HuH-7 (cell line): ENCODE data around the gene CERS4.
"Not testable (repeated sequence)": the region's sequence is repeated elsewhere in the genome, so short reads cannot be mapped to it uniquely, and the experiment has no call there.

Source experiments
- DNase-seq: peaks from one replicate; pipeline ENCODE4 v3.0.0; 2011; ENCODE audit warnings: low spot score

The CERS4 gene

DNA sequence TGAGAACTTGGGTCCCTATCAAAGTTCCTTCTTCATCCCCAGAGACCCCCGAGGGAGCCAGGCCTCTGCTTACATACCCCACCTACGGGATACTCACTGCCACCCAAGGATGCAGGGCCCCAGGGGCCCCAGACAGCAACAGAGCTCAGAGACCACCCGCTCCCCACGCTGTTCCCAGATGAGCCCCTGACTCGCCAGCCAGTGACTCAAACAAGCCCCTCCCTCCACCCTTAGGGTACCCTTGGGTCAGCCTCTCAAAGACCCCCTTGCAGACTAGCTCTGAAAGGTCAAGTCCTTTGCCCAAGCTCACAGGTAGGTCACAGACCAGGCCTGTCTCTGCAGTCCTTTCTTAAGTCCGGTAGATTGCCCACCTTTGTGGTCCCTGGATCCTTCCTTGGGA, 53.3 kb downstream of the CERS4 start:
- no peak for DNase-seq

DNA sequence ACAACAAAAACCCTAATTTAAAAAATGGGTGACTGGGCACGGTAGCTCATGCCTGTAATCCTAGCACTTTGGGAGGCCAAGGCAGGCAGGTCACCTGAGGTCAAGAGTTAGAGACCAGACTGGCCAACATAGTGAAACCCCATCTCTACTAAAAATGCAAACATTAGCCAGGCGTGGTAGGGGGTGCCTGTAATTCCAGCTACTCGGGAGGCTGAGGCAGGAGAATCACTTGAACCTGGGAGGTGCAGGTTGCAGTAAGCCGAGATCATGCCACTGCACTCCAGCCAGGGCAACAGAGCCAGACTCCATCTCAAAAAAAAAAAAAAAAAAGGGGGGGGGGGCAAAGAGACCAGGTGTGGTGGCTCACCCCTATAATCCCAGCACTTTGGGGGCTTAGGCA, 55.1 kb downstream of the CERS4 start:
- DNase-seq, result not testable (repeated sequence)

DNA sequence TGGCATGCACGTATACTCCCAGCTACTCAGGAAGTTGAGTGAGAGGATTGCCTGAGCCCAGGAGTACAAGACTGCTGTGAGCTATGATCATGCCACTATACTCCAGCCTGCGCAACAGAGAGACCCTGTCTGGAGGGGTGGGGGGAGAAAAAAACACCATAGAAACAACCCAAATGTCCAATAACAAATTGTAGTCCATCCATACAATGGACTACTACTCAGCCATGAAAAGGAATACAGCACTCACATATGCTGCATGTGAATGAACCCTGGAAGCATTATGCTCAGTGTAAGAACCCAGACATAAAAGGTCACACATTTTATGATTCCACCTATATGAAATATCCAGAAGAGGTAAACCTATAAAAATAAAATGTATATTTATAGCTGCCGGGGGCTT, 56.7 kb downstream of the CERS4 start:
- DNase-seq, result no peak

DNA sequence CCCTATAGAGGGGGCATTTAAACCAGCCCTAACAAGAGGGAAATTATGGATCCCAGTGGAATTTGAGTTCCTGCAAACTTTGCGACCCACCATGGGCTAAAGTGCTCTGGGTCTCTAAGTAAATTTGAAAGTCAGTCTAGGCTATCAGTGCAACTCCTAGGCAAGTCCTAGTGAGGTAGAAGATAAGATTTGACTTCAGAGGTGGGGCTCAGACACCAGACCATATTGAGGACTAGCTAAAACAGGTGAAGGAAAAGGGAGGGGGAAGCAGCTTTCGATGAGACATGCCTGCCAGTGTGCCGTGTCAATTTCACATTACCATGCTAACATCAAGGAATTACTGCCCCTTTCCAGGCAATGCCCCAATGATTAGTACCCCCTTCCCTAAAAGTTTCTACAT, 60.6 kb downstream of the CERS4 start:
- no peak for DNase-seq

DNA sequence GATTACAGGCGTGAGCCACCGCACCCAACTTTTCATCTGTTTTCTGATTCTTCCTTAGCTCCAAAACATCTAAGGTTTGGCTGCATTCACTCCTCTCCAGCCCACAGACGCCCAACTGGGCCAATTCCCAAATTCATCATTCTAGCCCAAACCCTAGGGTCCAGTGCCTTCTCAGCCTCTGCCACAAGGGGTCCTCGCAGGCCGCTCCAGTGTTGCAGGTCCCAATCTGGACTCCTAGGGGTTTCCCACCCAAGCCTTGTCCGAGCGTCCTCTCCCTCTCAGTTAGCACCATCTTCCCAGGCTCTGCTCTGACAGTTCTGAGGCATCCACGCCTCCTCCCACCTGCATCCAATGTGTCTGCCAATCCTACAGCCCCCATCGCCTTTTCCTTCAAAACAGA, 67.3 kb downstream of the CERS4 start:
- DNase-seq, result not testable (repeated sequence)

DNA sequence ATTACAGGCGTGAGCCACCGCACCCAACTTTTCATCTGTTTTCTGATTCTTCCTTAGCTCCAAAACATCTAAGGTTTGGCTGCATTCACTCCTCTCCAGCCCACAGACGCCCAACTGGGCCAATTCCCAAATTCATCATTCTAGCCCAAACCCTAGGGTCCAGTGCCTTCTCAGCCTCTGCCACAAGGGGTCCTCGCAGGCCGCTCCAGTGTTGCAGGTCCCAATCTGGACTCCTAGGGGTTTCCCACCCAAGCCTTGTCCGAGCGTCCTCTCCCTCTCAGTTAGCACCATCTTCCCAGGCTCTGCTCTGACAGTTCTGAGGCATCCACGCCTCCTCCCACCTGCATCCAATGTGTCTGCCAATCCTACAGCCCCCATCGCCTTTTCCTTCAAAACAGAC, 82.2 kb downstream of the CERS4 start:
- DNase-seq, result not testable (repeated sequence)

DNA sequence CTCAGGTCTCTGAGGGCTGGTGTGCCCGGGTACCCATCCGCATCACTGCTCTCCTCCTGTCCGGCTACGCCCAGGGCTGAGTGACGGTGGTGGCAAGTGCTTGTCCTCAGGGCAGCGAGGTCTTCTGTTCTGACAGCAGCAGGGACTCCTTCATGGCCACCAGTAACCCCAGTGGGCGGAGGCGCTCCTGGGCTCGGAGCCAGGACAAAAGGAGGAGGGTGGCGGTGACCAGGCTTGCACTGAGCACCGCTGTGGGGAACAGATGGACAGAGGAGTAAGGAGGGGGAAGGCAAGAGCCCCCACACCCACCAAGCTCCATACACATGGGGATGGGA, 93.2 kb downstream of the CERS4 start:
- DNase-seq, result no peak

DNA sequence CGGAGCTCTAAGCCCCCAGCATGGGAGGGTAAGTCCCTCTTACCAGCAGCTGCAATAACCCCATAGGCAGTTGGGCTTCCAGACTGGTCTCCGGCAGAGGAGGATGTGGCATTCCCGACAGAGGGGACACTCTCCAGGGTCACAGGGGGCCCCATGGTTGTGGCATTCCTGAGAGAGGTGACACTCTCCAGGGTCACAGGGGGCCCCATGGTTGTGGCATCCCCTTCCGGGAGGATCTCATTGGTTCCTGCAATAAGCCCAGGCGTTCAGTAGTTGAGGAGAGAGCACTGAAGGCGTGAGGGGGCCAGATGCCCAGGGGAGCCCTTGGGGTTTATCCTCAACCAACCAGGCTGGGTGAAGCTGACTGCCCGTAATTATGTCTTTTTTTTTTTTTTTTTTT, 93.6 kb downstream of the CERS4 start:
- no peak for DNase-seq

DNA sequence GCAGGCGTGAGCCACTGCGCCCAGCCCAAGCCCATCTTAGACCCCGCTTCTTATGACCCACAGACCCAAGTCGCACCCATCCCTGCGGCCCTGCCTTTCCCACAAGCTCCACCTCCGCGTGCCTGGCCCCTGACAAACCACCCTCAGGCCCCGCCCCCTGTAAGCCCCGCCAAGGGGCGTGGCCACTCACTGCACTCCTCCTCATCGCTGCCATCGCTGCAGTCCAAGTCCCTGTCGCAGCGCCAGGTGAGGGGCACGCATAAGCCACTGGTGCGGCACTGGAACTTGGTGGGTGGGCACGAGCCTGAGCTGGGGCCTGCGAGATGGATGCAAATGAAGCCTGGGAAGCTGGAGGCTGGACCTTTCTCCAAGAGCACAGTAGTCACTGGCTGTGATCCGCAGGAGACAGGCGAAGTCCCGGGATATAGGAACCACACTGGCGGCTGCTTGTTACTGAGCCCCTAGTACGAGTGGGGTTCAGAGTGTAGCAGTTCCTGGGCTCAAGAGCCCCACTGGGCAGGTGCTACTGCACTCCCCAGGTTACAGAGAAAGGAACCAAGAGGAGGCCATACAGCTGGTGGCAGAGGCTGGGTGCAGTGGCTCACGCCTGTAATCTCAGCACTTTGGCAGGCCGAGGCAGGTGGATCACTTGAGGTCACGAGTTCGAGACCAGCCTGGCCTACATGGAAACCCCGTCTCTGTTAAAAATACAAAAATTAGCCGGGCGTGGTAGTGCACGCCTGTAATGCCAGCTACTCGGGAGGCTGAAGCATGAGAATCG, 95.9 kb downstream of the CERS4 start:
- DNase-seq, result no peak

DNA sequence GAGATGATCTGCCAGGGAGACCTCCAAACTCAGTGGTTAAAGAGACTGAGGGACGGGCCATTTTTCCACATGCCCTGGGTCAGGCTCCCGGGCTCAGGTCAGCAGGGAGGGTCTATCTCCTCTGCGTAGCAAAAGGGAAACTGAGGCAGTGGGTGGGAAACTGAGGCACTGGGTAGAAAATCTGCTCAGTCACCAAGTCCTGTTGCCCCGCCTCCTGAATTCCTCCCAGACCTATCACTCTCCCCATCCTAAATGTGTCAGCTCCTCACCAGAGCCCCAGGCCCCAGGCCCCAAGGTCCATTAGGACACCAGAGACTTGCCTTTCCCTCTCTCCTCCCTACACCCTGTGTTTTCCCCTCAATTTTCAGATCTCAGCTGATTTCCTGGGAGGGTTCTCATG, 96.6 kb downstream of the CERS4 start:
- DNase-seq, result no peak

DNA sequence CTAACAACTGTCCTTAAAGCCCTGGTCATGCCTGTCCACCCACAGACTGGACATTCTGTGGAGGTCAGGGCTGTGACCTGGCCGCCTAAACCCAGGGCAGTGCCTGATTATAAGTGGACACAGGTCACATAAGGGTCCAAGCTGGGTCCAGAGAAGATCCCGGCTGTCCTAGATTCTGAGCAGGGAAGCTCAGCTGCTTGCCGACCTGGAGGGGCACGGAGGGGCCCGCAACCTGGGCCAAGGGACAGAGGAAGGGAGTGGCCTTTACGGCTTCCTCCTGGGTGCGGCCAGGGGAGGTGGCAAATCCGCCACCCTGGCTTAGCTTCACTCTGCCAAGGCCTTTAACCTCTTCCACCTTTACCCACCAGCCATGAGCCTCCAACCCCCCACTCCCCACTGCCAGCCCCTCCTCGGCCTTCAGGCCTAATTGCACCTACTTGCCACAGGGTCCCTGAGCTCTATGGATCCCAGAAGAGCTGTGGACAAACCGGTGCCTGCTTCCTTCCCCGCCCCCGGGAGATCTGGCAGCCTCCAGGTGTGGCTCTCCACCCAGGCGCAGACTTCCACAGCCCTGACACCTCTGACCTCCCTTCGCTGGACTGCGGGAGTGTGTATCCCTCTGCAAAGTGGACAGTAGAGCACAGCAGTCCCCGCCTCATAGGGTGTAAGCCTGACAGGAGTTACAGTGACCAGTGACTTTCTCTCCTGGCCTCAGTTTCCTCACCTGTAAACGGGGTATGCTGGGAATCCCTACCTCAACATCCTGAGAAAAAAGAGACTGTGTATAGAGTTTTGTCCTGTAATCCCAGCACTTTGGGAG, 97.3 kb downstream of the CERS4 start:
- no peak for DNase-seq

DNA sequence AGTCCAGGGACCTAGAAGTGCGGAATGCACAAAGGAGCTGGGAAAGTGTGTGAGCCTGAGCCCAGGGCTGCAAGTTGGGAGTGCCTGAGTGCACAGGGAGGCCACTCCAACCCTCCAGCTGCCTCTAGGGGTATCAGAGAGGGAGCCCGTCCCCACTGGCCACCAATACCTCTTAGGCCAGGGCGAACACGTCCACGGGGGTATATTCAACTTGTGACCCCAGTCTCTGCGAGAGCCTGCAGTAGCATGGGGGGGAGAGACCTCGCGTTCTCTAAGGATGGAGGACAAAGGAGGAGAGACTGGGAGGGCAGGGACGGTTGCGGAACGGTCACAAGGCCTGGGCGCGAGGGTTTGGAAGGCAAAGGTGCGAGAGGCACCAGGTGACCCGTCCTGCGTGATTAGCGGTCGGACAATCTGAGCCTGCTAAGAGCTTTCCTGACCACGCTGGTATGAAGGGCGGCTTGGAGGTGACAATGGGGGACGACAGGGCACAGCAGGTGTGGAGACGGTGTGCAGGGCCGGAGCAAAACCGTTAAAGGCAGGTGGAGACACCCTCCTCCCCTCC, 98.3 kb downstream of the CERS4 start:
- DNase-seq, result no peak

DNA sequence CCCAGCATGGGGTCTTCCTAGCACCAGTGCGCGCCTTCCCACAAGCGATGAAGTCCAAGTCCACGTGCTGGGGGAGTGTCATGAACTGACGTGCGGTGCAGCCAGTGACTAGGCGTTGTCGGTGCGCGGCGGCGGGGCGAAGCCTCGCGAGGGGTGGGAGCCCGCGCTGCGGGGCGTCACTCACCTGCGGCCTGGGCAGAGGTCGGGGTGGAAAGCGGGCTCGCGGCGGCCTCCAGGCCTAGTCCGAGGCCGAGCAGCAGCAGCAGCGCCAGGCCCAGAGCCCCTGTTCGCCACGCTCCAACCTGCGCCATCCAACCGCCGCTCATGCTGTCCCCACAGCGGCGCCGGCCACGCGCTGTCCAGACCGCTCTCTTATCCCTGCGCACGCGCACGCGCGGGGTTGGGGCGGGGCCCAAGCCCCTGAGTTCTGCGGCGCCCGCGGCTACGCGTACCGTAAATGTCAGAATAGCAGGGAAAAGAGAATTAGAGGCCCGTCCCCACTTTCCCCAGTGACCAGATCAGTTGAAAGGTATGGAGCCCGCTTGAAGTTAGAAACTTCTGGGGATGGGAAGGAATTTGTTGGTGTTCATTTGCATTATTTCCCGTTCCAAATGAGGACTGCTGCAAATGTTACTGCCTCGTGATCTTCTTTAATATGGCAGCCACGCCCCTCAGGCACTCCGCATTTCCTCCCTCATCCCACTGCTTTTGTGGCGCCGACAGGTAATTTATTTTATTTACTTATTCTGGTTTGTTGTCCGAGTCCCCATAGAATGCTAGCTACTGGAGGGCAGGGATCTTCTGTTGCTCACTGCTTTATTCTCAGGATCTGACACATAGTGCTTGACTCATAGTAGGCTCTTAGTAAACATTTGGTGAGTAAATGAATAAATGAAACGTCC, 99.0 kb downstream of the CERS4 start, which contains the start of gene CD320:
Gene CD320 (minus strand): TSS at position 394 of the 902 bp plus-strand sequence. CDS start 68 bp downstream, at position 326.
- peak; percentile 94 for DNase-seq

DNA sequence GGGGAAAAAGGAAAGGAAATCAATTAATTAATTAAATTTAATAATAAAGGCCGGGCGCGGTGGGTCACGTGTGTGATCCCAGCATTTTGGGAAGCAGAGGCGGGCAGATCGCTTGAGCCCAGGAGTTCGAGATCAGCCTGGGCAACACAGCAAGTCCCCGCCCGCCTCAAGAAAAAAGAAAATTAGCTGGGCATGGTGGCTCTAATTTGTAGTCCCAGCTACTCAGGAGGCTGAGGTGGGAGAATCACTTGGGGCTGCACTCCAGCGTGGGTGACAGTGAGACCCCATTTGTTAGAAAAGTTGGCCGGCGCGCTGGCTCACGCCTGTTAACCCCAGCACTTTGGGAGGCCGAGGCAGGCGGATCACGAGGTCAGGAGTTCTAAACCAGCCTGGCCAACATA, 99.7 kb downstream of the CERS4 start:
- no peak for DNase-seq

DNA sequence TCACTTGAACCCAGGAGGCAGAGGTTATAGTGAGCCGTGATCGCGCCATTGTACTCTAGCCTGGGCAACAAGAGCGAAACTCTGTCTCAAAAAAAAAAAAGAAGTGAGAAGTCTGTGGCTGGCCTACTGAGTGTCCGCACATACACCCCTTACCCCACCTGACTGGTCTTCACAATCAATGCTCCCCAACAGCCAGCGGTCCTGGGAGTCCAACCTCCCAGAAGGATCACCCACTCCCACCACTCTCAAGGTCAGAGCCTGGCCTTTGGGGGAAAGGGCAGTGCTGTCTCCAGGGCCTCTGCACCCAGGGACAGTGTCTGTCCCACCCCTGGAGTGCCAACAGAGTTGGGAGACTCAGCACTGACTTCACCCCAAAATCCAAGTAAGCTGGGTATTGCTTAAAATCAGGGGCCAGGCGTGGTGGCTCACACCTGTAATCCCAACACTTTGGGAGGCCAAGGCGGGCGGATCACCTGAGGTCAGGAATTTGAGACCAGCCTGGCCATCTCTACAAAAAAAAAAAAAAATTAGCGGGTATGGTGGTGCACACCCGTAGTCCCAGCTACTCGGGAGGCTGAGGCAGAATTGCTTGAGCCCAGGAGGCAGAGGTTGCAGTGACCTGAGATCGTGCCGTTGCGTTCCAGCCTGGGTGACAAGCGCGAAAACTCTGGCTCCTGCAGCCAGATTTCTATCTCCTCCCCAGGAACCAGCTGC, 101.3 kb downstream of the CERS4 start:
- DNase-seq, result no peak

DNA sequence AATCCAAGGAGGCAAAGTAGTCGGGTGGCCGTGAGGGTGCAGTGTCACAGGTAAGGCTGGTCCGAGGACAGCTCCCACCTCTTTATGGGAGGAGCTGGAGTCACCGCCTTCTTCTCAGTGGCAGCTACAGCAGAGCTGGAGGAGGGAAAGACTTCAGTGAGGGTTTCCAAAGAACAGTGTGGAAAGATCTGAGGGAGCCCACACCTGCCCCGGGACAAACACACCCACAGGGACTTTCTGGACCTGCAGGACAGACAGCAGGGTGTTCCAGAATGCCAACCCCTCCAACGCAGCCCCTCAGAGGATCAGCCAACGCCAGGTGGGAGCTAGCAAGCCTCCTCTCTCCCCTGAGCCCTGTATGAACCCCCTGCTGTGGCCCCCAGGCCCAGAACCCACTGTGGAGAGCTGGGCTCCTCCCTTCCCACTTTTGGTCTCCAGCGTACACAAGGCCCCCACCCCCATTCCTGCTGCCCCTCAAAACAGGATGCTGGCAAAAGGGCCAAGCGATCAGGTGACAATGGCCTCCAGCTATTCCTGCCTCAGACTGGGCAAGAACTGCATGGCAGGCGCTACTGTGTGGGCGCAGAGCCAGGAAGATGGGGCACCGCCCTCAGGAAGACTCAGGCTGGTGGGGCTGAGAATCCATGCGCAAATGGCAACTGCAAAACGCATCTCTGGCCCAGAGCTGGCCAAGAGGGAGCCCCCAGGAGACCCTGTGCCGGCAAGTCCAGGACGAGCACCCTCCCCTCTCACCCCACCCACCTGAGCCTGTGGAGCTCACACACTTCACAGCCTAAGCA, 102.5 kb downstream of the CERS4 start:
- DNase-seq, result no peak
